ENCODE data around the gene ALS2CL.

The ALS2CL gene

GRCh38 chr3:46724424-46724823, 30.9 kb upstream of the ALS2CL start:
- H3K27me3 ChIP-seq (ENCODE audit: insufficient read depth, low read length) = no peaks in the 10 kb centered on the region
- no peaks in the 10 kb centered on the region for H3K36me3 ChIP-seq (ENCODE audit: insufficient read depth, low read length)
- H2AFZ ChIP-seq (ENCODE audit: low read depth, low read length) = no peak overlapping the region
- H3K9me3 ChIP-seq (ENCODE audit: low read length) = no peaks in the 10 kb centered on the region
- no peak overlapping the region for H3K4me3 ChIP-seq (ENCODE audit: low read length)
- H3K4me1 ChIP-seq (ENCODE audit: insufficient read depth, low read length) = no peaks in the 10 kb centered on the region

GRCh38 chr3:46722443-46722842, 29.0 kb upstream of the ALS2CL start:
- Histone ChIP-seq H2AFZ (ENCODE audit: low read depth, low read length) (no peak overlapping the region), H3K4me3 (ENCODE audit: low read length) (no peak overlapping the region), H3K27me3 (ENCODE audit: insufficient read depth, low read length) (no peaks in the 10 kb centered on the region), H3K36me3 (ENCODE audit: insufficient read depth, low read length) (no peaks in the 10 kb centered on the region), H3K4me1 (ENCODE audit: insufficient read depth, low read length) (no peaks in the 10 kb centered on the region), H3K9me3 (ENCODE audit: low read length) (no peaks in the 10 kb centered on the region)

- no peaks in the 10 kb centered on the region for H3K9me3 ChIP-seq (ENCODE audit: low read length)
- no peaks in the 10 kb centered on the region for H3K4me1 ChIP-seq (ENCODE audit: insufficient read depth, low read length)
- H2AFZ ChIP-seq (ENCODE audit: low read depth, low read length) = no peak overlapping the region
Measured at GRCh38 chr3:46721009-46721408, 27.5 kb upstream of the ALS2CL start.

GRCh38 chr3:46719735-46720271, 26.3 kb upstream of the ALS2CL start:
- no peaks in the 10 kb centered on the region for H3K9me3 ChIP-seq (ENCODE audit: low read length)
- no peaks in the 10 kb centered on the region for H3K36me3 ChIP-seq (ENCODE audit: insufficient read depth, low read length)
- H3K27me3 ChIP-seq (ENCODE audit: insufficient read depth, low read length) = no peaks in the 10 kb centered on the region
- no peaks in the 10 kb centered on the region for H3K4me1 ChIP-seq (ENCODE audit: insufficient read depth, low read length)
- H2AFZ ChIP-seq (ENCODE audit: low read depth, low read length) = no peak overlapping the region
- no peak overlapping the region for H3K4me3 ChIP-seq (ENCODE audit: low read length)

More at GRCh38 chr3:46721009-46721408, 27.5 kb upstream of the ALS2CL start:
- Histone ChIP-seq H3K4me3 (ENCODE audit: low read length) (no peak overlapping the region), H3K36me3 (ENCODE audit: insufficient read depth, low read length) (no peaks in the 10 kb centered on the region), H3K27me3 (ENCODE audit: insufficient read depth, low read length) (no peaks in the 10 kb centered on the region)

DNA sequence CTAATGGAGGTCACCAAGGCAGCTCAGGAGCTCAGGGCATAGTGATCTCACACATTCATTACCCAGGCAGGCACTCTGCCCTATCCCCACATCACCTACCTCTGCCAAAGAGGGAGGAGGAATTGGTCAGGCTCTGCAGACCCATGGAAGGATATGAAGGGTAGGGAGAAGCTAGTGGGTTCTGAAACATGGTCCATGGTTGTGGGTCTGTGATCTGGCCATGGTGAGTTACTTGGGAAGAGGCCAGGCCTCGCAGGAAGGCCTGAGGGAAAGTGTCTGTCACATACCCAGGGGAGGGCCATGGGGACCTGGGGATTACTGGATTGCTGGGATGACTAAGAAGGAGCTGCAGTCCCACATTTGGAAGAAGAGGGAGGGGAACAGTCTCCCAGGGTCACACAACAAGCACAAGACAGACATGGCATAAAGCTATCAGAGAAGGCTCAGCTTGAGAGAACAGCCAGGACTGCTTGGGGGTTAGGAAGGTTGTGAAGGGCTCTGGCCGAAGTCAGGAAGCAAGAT, 25.6 kb upstream of the ALS2CL start:
- Histone ChIP-seq H3K36me3 (ENCODE audit: insufficient read depth, low read length) (no peaks in the 10 kb centered on the region), H3K4me1 (ENCODE audit: insufficient read depth, low read length) (no peaks in the 10 kb centered on the region), H3K4me3 (ENCODE audit: low read length) (no peak overlapping the region), H3K27me3 (ENCODE audit: insufficient read depth, low read length) (no peaks in the 10 kb centered on the region), H3K9me3 (ENCODE audit: low read length) (no peaks in the 10 kb centered on the region), H2AFZ (ENCODE audit: low read depth, low read length) (no peak overlapping the region)

- no peaks in the 10 kb centered on the region for H3K27me3 ChIP-seq (ENCODE audit: insufficient read depth, low read length)
- no peak within 1 kb of the TSS for H2AFZ ChIP-seq (ENCODE audit: low read depth, low read length)
- no peaks in the 10 kb centered on the region for H3K9me3 ChIP-seq (ENCODE audit: low read length)
- H3K36me3 ChIP-seq (ENCODE audit: insufficient read depth, low read length) = no peaks in the 10 kb centered on the region
- H3K4me3 ChIP-seq (ENCODE audit: low read length) = no peak within 1 kb of the TSS
- H3K4me1 ChIP-seq (ENCODE audit: insufficient read depth, low read length) = no peaks in the 10 kb centered on the region
Measured at GRCh38 chr3:46717447-46718231, 24.2 kb upstream of the ALS2CL start, which contains the start of gene PRSS50. Gene PRSS50 (minus strand): TSS chr3:46717869. CDS start chr3:46717824, 45 bp downstream.

DNA sequence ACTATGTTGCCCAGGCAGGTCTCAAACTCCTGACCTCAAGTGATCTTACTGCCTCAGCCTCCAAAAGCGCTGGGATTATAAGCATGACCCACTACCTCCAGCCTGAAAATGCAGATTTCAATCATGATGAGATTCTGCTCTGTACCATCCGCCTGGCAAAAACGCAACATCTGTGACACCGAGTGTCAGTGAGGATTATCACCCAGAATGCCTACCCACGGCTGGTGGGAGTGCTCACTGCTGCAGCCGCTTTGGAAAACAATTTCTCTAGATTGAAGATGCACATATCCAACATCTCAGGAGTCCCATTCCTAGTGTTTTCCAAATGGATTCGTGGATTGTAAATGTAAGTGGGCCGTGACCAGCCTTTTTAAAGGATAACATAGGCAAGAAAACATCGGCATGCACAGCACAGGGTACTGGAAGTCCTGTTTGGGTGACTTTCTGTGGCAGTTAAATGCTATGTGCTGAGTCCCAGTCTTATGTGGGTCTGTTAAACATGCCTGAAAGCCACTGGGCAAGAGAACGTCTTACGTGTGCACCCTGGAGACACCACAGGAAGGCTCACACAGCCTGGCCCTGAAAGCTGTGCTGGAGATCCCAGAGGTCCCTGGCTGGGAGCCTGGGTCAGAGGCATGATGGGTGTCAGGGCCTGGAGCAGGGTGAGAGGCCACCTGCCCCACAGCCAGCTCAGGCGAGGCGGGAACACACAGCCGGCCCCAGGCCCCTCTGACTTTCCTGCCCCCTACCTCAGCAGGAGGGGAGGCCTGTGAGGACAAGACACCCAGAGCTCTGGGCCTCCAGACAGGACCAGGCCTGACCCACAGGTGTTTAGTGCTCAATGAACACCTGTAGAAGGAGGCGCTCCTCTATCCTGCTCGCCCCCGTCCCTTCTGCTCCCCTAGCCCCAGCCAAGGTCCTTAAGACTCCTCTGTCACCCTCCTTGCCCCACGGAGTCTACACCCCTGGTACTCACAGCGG, 23.3 kb upstream of the ALS2CL start:
- no peaks in the 10 kb centered on the region for H3K36me3 ChIP-seq (ENCODE audit: insufficient read depth, low read length)
- H2AFZ ChIP-seq (ENCODE audit: low read depth, low read length) = no peak overlapping the region
- no peaks in the 10 kb centered on the region for H3K4me1 ChIP-seq (ENCODE audit: insufficient read depth, low read length)
- no peaks in the 10 kb centered on the region for H3K9me3 ChIP-seq (ENCODE audit: low read length)
- no peak overlapping the region for H3K4me3 ChIP-seq (ENCODE audit: low read length)
- no peaks in the 10 kb centered on the region for H3K27me3 ChIP-seq (ENCODE audit: insufficient read depth, low read length)

DNA sequence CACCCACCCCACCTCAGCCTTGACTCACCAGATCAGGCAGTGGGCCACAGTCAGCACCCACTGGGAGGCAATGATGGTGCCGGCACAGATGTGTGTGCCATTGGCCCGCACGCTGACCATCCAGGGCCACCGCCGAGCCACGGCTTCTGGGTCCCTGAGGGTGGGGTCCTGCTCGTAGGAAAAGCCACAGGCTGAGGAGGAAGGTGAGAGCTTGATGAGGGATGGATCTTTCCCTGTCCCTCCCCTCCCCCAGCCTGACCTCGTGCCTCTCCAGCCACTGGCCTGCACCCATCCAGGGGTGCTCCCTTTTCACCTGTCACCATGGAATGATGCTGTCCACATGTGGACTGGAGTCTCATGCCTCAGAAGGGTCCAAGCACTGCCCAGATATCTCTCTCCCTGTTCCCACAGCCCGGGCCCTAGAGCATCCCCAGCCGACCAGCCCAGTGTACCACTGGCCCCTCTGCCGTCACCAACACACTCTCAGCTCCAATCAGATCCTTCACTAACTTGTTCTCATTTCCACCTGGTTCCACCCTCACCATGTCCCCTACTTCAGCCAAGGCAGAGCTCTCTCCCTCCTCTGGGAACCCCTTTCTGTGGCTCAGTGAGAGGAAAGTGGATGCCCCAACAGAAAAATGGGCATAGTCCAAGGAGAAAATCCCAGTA, 22.2 kb upstream of the ALS2CL start:
- Histone ChIP-seq H3K9me3 (ENCODE audit: low read length) (no peaks in the 10 kb centered on the region), H3K4me3 (ENCODE audit: low read length) (no peak overlapping the region), H2AFZ (ENCODE audit: low read depth, low read length) (no peak overlapping the region), H3K36me3 (ENCODE audit: insufficient read depth, low read length) (no peaks in the 10 kb centered on the region), H3K4me1 (ENCODE audit: insufficient read depth, low read length) (no peaks in the 10 kb centered on the region), H3K27me3 (ENCODE audit: insufficient read depth, low read length) (no peaks in the 10 kb centered on the region)

DNA sequence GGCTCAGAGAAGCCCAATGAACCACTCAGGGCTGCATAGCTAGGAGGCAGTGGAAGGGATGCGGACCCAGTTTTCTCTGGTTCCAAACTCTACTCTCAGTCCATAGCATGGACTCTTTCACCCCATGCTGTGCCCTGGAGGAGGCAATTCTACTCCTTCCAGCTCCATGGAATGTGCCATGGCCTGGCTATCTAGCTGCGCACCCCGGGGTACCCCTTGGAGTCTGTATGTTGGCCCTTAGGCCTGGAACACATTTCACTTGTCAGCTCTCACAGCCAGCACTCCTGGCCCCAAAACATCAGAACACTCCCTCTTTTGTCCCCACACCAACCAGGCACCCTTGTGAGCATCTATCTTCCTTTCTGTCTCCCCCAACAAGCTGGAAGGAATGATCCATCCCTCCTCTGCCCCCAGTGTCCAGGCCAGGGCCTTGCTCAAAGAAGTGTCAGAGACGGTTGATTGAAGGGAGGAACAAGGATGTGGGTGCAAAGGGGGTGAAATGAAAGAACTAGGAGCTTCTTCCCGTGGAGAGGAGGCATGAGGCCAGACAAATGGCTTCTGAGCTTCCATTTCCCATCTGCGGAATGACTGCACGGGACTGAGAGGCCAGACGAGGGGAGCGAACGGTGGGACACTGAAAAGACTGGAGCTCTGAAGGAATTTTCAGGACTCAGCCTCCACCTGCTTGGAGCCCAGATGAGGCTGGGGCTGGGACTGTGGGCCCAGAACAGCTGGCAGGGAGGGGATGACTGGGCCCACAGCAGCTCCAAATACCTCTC, 21.4 kb upstream of the ALS2CL start:
- Histone ChIP-seq H3K4me1 (ENCODE audit: insufficient read depth, low read length) (no peaks in the 10 kb centered on the region), H2AFZ (ENCODE audit: low read depth, low read length) (no peak overlapping the region), H3K4me3 (ENCODE audit: low read length) (no peak overlapping the region), H3K27me3 (ENCODE audit: insufficient read depth, low read length) (no peaks in the 10 kb centered on the region), H3K36me3 (ENCODE audit: insufficient read depth, low read length) (no peaks in the 10 kb centered on the region), H3K9me3 (ENCODE audit: low read length) (no peaks in the 10 kb centered on the region)

- no peaks in the 10 kb centered on the region for H3K9me3 ChIP-seq (ENCODE audit: low read length)
- H2AFZ ChIP-seq (ENCODE audit: low read depth, low read length) = no peak overlapping the region
- H3K27me3 ChIP-seq (ENCODE audit: insufficient read depth, low read length) = no peaks in the 10 kb centered on the region
- H3K4me1 ChIP-seq (ENCODE audit: insufficient read depth, low read length) = no peaks in the 10 kb centered on the region
- H3K4me3 ChIP-seq (ENCODE audit: low read length) = no peak overlapping the region
- H3K36me3 ChIP-seq (ENCODE audit: insufficient read depth, low read length) = no peaks in the 10 kb centered on the region
Measured at GRCh38 chr3:46713898-46714552, 20.5 kb upstream of the ALS2CL start.

DNA sequence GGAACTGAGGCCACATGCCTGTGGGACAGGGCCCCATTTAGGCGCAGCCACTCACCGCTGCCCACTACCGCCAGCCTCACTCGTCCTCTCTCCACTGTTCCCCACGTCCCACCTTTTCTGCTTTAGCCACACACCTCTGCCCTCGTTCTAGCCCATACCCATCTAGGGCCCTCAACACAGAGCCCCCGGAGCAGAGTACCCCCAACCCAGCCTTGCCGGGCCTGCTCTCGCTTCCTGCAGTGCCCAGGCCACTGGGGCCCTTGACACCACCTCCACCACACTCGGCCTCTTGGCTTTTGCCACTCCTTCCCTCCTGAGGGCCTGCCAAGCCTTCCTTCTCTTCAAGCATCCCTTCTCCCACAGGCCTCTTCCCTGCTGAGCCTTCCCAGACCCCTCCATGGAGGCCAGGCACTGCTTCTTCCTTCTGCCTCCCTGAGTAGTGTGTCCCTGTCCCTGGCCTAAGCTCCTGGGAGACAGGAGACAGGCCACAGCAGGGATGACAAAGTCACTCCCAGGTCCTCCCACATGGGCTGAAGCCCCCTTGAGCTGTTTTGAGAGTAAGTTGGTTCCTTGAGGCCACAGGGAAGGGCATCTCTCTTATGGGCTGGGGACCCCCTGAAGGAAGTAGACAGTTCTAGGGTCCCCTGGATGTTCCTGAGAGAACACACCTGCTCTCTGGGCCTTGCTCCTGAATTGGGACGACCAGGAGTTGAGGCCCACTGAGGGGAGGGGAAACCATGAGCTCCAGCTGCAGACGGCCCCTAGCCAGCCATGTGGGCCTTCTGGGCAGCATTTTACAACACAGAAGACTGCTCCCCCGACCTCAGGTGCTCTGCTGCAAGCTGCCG, 19.8 kb upstream of the ALS2CL start:
- H3K27me3 ChIP-seq (ENCODE audit: insufficient read depth, low read length) = no peaks in the 10 kb centered on the region
- H3K4me1 ChIP-seq (ENCODE audit: insufficient read depth, low read length) = no peaks in the 10 kb centered on the region
- H3K9me3 ChIP-seq (ENCODE audit: low read length) = no peaks in the 10 kb centered on the region
- no peaks in the 10 kb centered on the region for H3K36me3 ChIP-seq (ENCODE audit: insufficient read depth, low read length)
- no peak overlapping the region for H2AFZ ChIP-seq (ENCODE audit: low read depth, low read length)
- no peak overlapping the region for H3K4me3 ChIP-seq (ENCODE audit: low read length)
